PFSK-1 (cell line): ENCODE results near the gene NPFF.

Source experiments
- FOXP2 ChIP-seq: optimal IDR thresholded peaks from 2 replicates; pipeline ENCODE3; 2011; ENCODE audit warnings: borderline replicate concordance, control low read depth, inconsistent platforms; ENCODE audit not compliant: insufficient read depth; ENCODE audit errors: extremely low read length, extremely low read depth
- POLR2AphosphoS5 ChIP-seq: IDR thresholded peaks from 2 replicates; pipeline ENCODE4 v1.6.1; 2012; ENCODE audit warnings: low read depth, mild to moderate bottlenecking, control low read depth, low read length, moderate library complexity
- SIN3A ChIP-seq: IDR thresholded peaks from 2 replicates; pipeline ENCODE4 v1.6.1; 2012; ENCODE audit warnings: mild to moderate bottlenecking, low read length, moderate library complexity, borderline replicate concordance; ENCODE audit not compliant: insufficient read depth
- TAF1 ChIP-seq: IDR thresholded peaks from 2 replicates; pipeline ENCODE4 v1.6.1; 2012; ENCODE audit warnings: low read length, control low read depth, borderline replicate concordance; ENCODE audit not compliant: insufficient read depth
- TF ChIP-seq, protein P1 (sequence below), 2 experiments: IDR thresholded peaks; 2 replicates each; pipeline versions ENCODE4 v1.6.1 to v1.8.0; 2011 to 2012; ENCODE audit warnings: low read depth in 2 of 2, low read length in 2 of 2, control low read depth in 1 of 2, inconsistent platforms in 1 of 2, mild to moderate bottlenecking in 1 of 2, moderate library complexity in 1 of 2; ENCODE audit not compliant: insufficient read depth in 1 of 2

Gene NPFF

DNA sequence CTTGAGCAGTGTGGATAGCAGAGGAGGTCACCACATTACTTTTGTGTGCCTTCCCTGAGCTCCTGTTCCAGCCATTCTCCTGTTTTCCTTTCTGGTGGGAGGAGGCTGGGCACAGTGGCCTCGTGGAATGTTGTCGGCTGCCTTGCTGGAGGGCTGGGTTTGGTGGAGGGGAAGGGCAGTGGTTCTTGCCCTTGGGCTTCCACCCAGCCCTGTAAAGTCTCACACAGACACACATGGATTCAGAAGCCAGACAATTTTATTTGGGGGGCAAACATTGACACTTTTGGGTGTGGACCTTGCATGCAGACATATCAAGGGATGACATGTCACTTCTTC lies 866 bp downstream of the NPFF start:
- TF ChIP-seq TAF1 (no peak), SIN3A (no peak), FOXP2 (no peak), POLR2AphosphoS5 (no peak)
- TF ChIP-seq, protein P1, sequence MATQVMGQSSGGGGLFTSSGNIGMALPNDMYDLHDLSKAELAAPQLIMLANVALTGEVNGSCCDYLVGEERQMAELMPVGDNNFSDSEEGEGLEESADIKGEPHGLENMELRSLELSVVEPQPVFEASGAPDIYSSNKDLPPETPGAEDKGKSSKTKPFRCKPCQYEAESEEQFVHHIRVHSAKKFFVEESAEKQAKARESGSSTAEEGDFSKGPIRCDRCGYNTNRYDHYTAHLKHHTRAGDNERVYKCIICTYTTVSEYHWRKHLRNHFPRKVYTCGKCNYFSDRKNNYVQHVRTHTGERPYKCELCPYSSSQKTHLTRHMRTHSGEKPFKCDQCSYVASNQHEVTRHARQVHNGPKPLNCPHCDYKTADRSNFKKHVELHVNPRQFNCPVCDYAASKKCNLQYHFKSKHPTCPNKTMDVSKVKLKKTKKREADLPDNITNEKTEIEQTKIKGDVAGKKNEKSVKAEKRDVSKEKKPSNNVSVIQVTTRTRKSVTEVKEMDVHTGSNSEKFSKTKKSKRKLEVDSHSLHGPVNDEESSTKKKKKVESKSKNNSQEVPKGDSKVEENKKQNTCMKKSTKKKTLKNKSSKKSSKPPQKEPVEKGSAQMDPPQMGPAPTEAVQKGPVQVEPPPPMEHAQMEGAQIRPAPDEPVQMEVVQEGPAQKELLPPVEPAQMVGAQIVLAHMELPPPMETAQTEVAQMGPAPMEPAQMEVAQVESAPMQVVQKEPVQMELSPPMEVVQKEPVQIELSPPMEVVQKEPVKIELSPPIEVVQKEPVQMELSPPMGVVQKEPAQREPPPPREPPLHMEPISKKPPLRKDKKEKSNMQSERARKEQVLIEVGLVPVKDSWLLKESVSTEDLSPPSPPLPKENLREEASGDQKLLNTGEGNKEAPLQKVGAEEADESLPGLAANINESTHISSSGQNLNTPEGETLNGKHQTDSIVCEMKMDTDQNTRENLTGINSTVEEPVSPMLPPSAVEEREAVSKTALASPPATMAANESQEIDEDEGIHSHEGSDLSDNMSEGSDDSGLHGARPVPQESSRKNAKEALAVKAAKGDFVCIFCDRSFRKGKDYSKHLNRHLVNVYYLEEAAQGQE (IDR thresholded peaks at IDR 0.05; ENCODE audit: insufficient read depth in 1 of 2, low read depth in 2 of 2, low read length in 2 of 2): no peak

GRCh38 chr12:53505555-53506449 lies 1.5 kb downstream of the NPFF start:
- TF ChIP-seq SIN3A (no peak), POLR2AphosphoS5 (no peak), TAF1 (no peak), FOXP2 (no peak)
- TF ChIP-seq, protein P1 (IDR thresholded peaks at IDR 0.05; ENCODE audit: insufficient read depth in 1 of 2, low read depth in 2 of 2, low read length in 2 of 2): no peak

- TF ChIP-seq SIN3A (no peak), POLR2AphosphoS5 (no peak), TAF1 (no peak), FOXP2 (no peak)
- TF ChIP-seq, protein P1 (IDR thresholded peaks at IDR 0.05; ENCODE audit: insufficient read depth in 1 of 2, low read depth in 2 of 2, low read length in 2 of 2): no peak
Measured at GRCh38 chr12:53505086-53505485, 2.2 kb downstream of the NPFF start.

GRCh38 chr12:53504004-53504920 lies 3.0 kb downstream of the NPFF start:
- TF ChIP-seq, protein P1 (IDR thresholded peaks at IDR 0.05; ENCODE audit: insufficient read depth in 1 of 2, low read depth in 2 of 2, low read length in 2 of 2): no peak
- TF ChIP-seq FOXP2 (no peak), POLR2AphosphoS5 (no peak), TAF1 (no peak)
